HG02973 (cell line): ENCODE results near the gene UBE2E1.
A peak's percentile ranks its signal among the peaks of the same experiment; 100 is the strongest.
"Not testable (repeated sequence)": the region's sequence is repeated elsewhere in the genome, so short reads cannot be mapped to it uniquely, and the experiment has no call there.

Experiments used
- ATAC-seq: cut with Tn5 transposase; IDR thresholded peaks from one replicate; pipeline ENCODE4 v1.9.1; 2021; ENCODE audit warnings: moderate library complexity; ENCODE audit not compliant: unreplicated experiment

Gene UBE2E1

DNA sequence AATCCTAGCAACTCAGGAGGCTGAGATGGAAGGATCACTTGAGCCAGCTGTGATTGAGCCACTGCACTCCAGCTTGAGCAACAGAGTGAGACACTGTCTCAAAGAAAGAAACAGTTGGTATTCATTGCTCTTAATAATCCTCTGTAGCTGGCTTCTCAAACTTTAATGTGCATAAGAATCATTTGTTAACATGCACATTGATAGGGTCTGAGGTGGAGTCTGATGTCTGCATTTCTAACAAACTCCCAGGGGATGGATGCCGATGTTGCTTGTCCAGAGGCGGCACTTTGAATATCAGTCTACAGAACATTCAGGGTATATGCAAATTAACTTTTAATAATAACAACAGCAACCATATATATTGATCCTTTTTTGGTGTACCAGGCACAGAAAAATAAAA is 71.2 kb downstream of the UBE2E1 start:
- ATAC-seq: no peak

GRCh38 chr3:23877329-23877980 is 71.7 kb downstream of the UBE2E1 start:
- no peak for ATAC-seq

GRCh38 chr3:23879485-23879884 is 73.7 kb downstream of the UBE2E1 start:
- no peak for ATAC-seq

DNA sequence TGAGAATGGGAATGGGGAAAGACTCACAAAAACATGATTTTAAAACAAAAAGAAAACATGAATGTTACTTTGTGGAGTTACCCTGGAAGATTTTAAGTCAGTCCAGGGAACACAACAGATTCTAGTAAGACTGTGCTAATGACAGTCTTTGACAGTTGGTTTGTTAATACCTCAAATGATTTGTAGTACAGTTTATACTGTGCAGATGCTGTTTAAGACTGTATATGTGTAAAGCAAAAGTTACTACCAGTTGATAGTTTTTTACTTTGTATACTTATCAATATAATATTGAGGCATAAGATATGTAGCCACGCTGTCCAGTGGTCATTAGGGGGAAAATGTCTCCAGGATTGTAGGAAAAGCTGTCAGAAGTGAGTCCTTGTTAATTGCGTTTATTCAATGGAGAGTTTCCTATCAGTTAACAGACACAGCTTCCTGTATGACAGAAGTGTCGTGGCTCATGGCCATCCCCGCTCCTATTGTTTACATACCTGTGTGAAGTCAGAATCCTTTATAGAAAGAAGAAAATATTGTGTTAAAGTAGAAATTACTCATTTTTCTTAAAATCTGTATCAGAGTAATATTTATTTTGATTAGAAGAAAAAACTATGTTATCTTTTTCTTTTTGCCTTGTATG is 75.1 kb downstream of the UBE2E1 start:
- no peak for ATAC-seq

- ATAC-seq: not testable (repeated sequence)
Measured at GRCh38 chr3:23881993-23882392, 76.2 kb downstream of the UBE2E1 start.

- no peak for ATAC-seq
Measured at GRCh38 chr3:23882487-23882918, 76.7 kb downstream of the UBE2E1 start.

DNA sequence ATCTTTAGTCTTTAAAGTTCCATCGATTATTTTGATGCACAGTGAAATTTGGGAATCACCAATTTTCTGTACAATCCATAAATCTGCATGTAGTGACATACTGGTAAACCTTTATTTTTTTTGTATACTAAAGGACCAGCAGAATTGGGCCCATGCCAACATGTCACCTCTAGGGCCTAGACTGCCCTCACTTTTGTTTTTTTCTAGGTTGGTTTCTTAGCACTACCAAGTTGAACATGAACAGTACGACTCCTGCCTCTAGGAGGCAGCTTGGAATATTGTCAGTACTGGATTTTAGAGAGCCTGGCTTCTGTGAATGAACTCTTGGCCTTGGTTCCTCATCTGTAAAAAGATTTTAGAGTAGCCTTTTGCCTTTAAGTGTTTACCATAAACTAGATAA is 78.7 kb downstream of the UBE2E1 start:
- ATAC-seq: no peak

DNA sequence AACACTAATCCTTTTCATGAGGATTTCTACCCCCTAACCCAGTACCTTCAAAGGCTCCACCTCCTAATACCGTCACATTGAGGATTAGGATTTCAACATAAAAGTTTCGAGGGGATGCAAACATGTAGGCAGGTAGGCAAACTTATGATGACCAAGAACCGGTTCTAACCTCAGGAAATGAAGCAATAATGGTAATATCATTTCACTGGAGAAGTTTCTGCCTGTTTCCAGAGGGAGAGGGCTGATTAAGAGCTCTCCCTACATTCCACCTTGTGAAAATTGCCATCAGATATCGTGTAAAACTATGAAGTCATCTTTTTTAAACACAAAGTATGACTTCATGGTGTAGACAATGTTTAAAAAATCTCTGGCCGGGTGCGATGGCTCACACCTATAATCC is 79.5 kb downstream of the UBE2E1 start:
- no peak for ATAC-seq

DNA sequence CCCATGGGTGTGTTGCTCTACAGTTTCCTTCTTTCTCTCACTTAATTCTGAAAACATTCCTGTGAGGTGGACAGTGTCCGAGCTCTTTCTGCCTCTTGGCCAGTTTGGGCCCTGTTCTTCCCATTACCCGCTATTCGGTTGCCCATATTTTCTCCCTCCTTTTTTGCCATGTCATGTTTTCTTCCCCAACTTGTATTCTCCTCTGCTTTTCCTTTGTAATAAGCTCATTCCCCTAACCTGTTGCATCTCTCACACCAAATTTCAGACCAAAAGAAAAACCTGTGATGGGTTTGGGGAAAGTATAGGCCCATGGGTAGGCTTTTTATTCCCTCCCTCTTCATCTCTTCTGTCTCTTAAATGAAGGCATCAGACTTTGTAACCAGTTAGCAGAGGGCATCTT is 80.6 kb downstream of the UBE2E1 start:
- ATAC-seq: no peak

DNA sequence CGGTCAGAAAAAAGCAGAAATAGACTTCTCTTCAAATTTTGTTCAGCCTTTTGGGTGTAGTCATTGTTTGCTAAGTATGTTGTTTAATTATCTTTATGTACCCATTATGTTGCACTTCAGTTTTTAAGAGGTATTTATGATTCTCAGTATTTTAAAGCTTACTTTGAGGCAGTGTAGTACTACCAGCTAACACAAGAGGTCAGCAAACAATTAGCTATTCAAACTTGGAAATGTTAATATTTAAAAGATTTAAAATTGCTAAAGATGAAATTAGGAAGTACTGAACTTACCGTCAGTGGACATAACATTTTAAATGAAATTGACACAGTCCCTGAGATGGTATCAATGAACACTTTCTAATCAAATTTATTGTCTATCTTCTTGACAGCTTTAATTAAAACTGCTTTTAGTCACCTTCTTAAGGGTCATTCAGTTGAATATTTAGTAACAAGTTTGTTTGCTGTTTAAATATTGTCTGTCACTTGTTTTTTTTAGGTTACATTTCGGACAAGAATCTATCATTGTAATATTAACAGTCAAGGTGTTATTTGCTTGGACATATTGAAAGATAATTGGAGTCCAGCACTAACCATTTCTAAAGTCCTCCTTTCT is 83.0 kb downstream of the UBE2E1 start:
- peak; percentile 50 for ATAC-seq

DNA sequence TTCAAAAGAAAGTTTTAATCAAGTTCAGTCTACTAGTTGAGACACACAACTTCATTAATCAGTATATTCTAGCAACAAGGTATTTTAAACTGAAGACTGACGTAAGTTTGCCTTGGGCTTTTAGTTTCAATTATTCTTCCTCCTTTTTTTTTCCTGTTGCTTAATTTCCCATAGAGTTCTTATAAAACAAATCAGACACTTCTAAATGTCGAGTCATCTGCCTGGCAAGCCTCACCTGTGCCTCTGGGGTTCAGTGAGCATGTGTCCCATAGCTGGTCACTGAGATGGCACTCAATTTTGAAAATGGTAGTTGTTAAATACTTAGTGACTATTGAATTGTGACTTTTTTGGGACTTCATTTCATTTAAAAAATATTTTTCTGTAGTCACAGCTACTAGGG is 83.6 kb downstream of the UBE2E1 start:
- no peak for ATAC-seq

GRCh38 chr3:23889950-23890349 is 84.2 kb downstream of the UBE2E1 start:
- no peak for ATAC-seq

- ATAC-seq: no peak
Measured at GRCh38 chr3:23894254-23895061, 88.7 kb downstream of the UBE2E1 start.

GRCh38 chr3:23895181-23895580 is 89.4 kb downstream of the UBE2E1 start:
- ATAC-seq: no peak

- ATAC-seq: no peak
Measured at GRCh38 chr3:23900744-23901143, 95.0 kb downstream of the UBE2E1 start.

DNA sequence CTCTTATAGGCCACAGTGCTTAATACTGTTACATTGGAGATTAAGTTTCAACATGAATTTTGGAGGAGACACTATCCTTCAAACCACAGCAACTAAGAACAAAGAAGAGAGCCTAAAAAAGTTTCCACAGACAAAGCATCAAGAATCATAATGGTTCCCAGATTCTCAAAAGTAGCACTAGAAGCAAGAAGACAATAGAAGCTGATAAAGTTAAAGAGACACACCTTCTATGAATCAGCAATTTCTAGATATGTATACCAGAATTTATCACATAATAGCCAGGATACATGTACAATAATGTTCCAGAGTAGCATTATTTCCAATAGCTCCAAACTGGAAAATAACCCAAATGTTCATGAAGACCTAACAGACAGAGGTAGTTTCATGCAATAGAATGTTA is 98.8 kb downstream of the UBE2E1 start:
- ATAC-seq: no peak

DNA sequence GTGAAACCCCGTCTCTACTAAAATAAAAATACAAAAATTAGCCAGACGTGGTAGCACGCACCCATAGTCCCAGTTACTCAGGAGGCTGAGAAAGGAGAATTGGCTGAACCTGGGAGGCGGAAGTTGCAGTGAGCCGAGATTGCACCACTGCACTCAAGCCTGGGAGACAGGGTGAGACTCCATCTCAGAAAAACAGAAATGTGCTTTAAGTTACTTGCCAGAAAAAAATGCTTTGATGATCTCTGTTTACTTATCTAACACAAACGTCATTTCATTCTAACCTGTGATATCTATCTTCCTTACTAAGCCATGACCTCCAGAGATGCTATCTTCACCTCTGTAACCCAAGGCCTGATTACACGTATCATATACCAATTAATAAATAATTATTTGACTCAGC is 103.6 kb downstream of the UBE2E1 start:
- no peak for ATAC-seq

DNA sequence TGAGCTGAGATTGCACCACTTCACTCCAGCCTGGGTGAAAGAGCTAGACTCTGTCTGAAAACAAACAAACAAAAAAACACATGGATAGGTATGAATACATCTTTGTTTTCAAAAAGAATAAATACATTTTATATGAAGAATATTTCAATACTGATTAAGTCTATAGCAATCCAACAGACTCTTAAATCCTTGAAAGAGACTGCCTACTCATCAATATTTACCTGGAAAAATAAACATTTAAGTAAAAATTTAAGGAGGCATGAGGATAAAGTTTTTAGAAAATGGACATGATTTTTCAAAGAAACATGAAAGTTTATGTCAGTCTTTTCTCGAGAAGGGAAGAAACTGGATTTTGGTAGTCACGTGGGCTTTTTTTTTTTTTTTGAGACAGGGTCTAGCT is 105.6 kb downstream of the UBE2E1 start:
- no peak for ATAC-seq

DNA sequence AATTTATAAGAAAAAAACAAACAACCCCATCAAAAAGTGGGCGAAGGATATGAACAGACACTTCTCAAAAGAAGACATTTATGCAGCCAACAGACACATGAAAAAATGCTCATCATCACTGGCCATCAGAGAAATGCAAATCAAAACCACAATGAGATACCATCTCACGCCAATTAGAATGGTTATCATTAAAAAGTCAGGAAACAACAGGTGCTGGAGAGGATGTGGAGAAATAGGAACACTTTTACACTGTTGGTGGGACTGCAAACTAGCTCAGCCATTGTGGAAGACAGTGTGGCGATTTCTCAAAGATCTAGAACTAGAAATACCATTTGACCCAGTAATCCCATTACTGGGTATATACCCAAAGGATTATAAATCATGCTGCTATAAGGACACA is 106.6 kb downstream of the UBE2E1 start:
- ATAC-seq: not testable (repeated sequence)

DNA sequence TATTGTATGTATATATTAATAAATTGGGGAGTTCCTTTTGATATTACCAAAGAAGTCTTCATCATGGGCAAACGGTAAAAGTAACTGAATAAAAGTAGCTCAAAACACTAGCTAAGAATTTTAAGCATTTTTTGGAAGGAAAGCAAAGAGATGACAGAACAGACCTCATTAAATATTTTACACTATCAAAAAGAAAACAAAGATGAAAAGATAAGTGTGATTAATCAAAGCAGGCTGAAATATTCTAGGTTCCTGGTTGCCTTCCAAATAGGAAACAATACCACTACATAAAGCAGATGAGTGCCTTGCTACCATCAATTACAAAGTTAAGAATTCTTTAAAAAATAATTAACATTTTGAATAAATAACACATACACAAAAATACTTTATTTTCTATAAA is 107.4 kb downstream of the UBE2E1 start:
- no peak for ATAC-seq

- no peak for ATAC-seq
Measured at GRCh38 chr3:23913873-23914743, 108.4 kb downstream of the UBE2E1 start.
